Measurements from ENCODE around the gene ZNF236.

ZNF236 gene

DNA sequence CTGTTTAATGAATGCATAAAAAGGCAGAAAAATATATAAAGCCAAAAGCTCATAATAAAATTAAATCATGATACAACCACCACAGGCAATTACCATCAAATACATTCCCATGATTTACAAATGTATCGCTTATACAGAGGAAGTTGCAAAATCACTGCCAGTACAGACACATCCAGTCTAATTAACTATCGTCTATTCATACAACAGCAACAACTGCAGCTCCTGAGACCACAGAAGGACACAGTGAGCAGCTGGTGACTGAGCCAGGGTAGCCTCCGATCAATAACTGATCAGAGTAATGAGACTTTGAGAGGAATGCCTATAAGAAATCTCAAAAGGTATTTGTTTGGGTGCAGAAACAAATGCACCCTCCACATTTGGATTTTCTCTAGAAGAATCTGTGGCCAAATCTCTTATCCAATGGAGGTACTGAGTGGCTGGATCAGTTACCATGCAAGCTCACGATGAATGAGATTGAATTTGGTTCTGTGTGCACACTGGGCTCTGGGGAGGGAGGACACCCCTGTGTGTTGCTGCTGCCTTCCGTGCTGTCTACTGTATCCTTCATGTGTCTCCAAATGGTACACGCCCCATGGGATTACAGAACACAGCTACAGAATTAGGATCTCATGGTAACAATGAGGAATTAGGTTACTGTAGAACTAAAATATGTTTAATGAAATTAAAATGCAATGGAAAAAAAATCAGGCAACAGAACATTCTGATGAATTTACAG lies 190.6 kb downstream of the ZNF236 start:
- TF ChIP-seq POLR2AphosphoS5 (IDR thresholded peaks at IDR 0.05; ENCODE audit: low read depth, low read length) (no peak), SIN3A (IDR thresholded peaks at IDR 0.05; ENCODE audit: borderline replicate concordance, insufficient read depth, low read length) (no peak), FOXP2 (optimal IDR thresholded peaks at IDR 0.05; ENCODE audit: borderline replicate concordance, extremely low read depth, extremely low read length, insufficient read depth) (no peak), TAF1 (IDR thresholded peaks at IDR 0.05; ENCODE audit: borderline replicate concordance, insufficient read depth, low read length) (no peak)
- TF ChIP-seq, protein P1, sequence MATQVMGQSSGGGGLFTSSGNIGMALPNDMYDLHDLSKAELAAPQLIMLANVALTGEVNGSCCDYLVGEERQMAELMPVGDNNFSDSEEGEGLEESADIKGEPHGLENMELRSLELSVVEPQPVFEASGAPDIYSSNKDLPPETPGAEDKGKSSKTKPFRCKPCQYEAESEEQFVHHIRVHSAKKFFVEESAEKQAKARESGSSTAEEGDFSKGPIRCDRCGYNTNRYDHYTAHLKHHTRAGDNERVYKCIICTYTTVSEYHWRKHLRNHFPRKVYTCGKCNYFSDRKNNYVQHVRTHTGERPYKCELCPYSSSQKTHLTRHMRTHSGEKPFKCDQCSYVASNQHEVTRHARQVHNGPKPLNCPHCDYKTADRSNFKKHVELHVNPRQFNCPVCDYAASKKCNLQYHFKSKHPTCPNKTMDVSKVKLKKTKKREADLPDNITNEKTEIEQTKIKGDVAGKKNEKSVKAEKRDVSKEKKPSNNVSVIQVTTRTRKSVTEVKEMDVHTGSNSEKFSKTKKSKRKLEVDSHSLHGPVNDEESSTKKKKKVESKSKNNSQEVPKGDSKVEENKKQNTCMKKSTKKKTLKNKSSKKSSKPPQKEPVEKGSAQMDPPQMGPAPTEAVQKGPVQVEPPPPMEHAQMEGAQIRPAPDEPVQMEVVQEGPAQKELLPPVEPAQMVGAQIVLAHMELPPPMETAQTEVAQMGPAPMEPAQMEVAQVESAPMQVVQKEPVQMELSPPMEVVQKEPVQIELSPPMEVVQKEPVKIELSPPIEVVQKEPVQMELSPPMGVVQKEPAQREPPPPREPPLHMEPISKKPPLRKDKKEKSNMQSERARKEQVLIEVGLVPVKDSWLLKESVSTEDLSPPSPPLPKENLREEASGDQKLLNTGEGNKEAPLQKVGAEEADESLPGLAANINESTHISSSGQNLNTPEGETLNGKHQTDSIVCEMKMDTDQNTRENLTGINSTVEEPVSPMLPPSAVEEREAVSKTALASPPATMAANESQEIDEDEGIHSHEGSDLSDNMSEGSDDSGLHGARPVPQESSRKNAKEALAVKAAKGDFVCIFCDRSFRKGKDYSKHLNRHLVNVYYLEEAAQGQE (IDR thresholded peaks at IDR 0.05; ENCODE audit: insufficient read depth in 1 of 2, low read depth in 2 of 2, low read length in 2 of 2), result no peak

DNA sequence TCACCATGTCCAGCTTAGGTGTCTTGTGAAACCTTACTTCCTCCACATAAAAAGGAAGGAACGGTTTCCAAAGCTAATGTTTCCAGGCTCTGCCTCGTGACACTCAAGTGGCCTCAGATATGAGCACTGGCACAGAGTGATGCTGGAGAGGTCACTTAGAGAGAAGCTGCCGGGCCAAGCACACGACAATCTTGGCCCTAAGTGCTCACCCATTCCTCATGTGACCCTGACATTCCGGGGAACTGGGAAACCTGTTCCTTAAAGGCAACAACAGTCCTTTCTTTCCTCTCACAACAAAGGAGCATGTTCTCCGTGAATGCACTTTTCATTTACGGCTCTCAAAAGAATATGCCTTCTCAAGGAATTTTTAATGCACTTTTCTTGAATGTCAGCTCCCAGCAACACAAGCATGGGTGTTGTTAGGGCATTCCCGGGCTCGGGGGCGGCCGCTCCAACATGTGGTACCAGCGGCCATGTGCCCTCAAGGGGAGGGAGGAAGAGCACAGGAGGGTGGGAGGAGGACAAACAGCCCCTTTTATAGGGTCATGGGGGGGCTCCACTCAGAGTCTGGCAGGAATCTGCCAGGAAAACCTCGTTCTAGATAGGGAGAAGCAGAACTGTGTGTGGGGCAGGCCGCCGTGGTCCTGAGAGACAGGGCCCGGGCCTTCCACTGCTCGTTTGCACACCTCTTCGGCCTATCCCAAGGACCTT lies 191.6 kb downstream of the ZNF236 start:
- no peak for TF ChIP-seq TAF1 (IDR thresholded peaks at IDR 0.05; ENCODE audit: borderline replicate concordance, insufficient read depth, low read length)
- TF ChIP-seq FOXP2 (optimal IDR thresholded peaks at IDR 0.05; ENCODE audit: borderline replicate concordance, extremely low read depth, extremely low read length, insufficient read depth), result no peak
- no peak for TF ChIP-seq POLR2AphosphoS5 (IDR thresholded peaks at IDR 0.05; ENCODE audit: low read depth, low read length)
- TF ChIP-seq, protein P1 (IDR thresholded peaks at IDR 0.05; ENCODE audit: insufficient read depth in 1 of 2, low read depth in 2 of 2, low read length in 2 of 2), result no peak
- no peak for TF ChIP-seq SIN3A (IDR thresholded peaks at IDR 0.05; ENCODE audit: borderline replicate concordance, insufficient read depth, low read length)

DNA sequence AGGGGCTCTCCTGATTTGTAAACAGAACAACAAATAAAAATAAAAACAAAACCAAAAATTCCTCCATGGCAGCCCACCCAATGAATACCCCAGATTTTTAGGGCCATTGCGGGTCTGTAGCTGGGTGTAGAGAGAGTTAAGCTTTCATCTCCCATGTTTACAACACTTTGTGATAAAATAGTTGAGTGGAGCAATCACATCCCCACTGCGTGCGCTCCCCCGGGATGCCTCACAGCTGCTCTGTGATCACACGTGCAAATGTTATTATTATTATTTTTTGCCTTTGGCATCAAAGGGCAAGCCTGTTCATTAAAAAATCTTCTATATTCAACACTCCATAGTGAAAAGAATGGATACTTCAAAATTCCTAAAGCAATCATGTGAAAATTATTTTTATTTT lies 192.2 kb downstream of the ZNF236 start:
- TF ChIP-seq, protein P1 (IDR thresholded peaks at IDR 0.05; ENCODE audit: insufficient read depth in 1 of 2, low read depth in 2 of 2, low read length in 2 of 2), result no peak
- TF ChIP-seq SIN3A (IDR thresholded peaks at IDR 0.05; ENCODE audit: borderline replicate concordance, insufficient read depth, low read length) (no peak), POLR2AphosphoS5 (IDR thresholded peaks at IDR 0.05; ENCODE audit: low read depth, low read length) (no peak), FOXP2 (optimal IDR thresholded peaks at IDR 0.05; ENCODE audit: borderline replicate concordance, extremely low read depth, extremely low read length, insufficient read depth) (no peak), TAF1 (IDR thresholded peaks at IDR 0.05; ENCODE audit: borderline replicate concordance, insufficient read depth, low read length) (no peak)

DNA sequence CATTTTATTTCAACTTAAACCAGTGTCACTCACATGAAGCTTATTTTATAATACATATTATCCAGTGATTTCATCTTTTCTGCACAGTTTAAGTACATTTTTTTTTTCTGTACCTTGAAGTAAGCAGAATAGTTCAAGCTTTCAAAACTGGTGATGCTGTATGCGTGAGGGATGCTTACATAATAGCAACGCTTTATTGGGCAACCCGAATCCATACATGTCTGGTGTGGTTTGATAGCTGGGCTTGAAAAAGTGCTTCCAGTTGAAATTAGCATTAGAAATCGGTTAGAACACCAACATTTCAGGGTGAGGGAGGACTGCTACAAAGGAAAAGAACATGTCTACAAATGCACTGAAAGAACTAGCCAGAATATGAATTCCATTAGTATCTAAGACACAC lies 192.8 kb downstream of the ZNF236 start:
- TF ChIP-seq FOXP2 (optimal IDR thresholded peaks at IDR 0.05; ENCODE audit: borderline replicate concordance, extremely low read depth, extremely low read length, insufficient read depth) (no peak), POLR2AphosphoS5 (IDR thresholded peaks at IDR 0.05; ENCODE audit: low read depth, low read length) (no peak), TAF1 (IDR thresholded peaks at IDR 0.05; ENCODE audit: borderline replicate concordance, insufficient read depth, low read length) (no peak), SIN3A (IDR thresholded peaks at IDR 0.05; ENCODE audit: borderline replicate concordance, insufficient read depth, low read length) (no peak)
- TF ChIP-seq, protein P1 (IDR thresholded peaks at IDR 0.05; ENCODE audit: insufficient read depth in 1 of 2, low read depth in 2 of 2, low read length in 2 of 2), result no peak
